GM23248 (cell line): ENCODE data around the gene TMEM61. TPM values are rescaled to one million over a fixed set of nuclear protein-coding genes. Genes with fewer than 3 reads are reported as not detected.

Experiments used
- DNase-seq: peaks from one replicate; pipeline ENCODE4 v3.0.0-alpha.2; 2015
- H2AFZ ChIP-seq: fragments of 200-600 bp; sonication (generic); 2 replicates; pipeline ENCODE4 v1.6.1; 2016; ENCODE audit warnings: antibody characterized with exemption
- H3F3A ChIP-seq: fragments of 200-600 bp; sonication (generic); 2 replicates; pipeline ENCODE4 v1.6.1; 2016; ENCODE audit warnings: mild to moderate bottlenecking, antibody characterized with exemption, mixed run types; ENCODE audit not compliant: insufficient read depth
- H3K27ac ChIP-seq: fragments of 200-600 bp; sonication (generic); 2 replicates; pipeline ENCODE4 v1.5.1; 2016; ENCODE audit warnings: mild to moderate bottlenecking
- H3K27me3 ChIP-seq: fragments of 200-600 bp; sonication (generic); replicated peaks from 2 replicates; pipeline ENCODE4 v1.6.1; 2016; ENCODE audit warnings: mild to moderate bottlenecking; ENCODE audit not compliant: insufficient read depth
- H3K36me3 ChIP-seq: fragments of 200-600 bp; sonication (generic); 2 replicates; pipeline ENCODE4 v1.6.1; 2016; ENCODE audit warnings: low read depth, mild to moderate bottlenecking
- H3K4me1 ChIP-seq: fragments of 200-600 bp; sonication (generic); 2 replicates; pipeline ENCODE4 v1.6.1; 2016; ENCODE audit warnings: mild to moderate bottlenecking; ENCODE audit not compliant: insufficient read depth
- H3K4me2 ChIP-seq: fragments of 200-600 bp; sonication (generic); one replicate; pipeline ENCODE4 v1.6.1; 2016; ENCODE audit warnings: mild to moderate bottlenecking; ENCODE audit not compliant: unreplicated experiment
- H3K4me3 ChIP-seq: fragments of 200-600 bp; sonication (generic); 2 replicates; pipeline ENCODE4 v1.5.1; 2016; ENCODE audit warnings: mild to moderate bottlenecking
- H3K79me2 ChIP-seq: fragments of 200-600 bp; sonication (generic); 2 replicates; pipeline ENCODE4 v1.6.1; 2016; ENCODE audit warnings: mild to moderate bottlenecking; ENCODE audit not compliant: insufficient read depth
- H3K9ac ChIP-seq: fragments of 200-600 bp; sonication (generic); 2 replicates; pipeline ENCODE4 v1.6.1; 2016; ENCODE audit warnings: mild to moderate bottlenecking
- H3K9me2 ChIP-seq: fragments of 200-600 bp; sonication (generic); 2 replicates; pipeline ENCODE4 v1.6.1; 2016; ENCODE audit warnings: mixed run types, mild to moderate bottlenecking, moderate library complexity; ENCODE audit not compliant: insufficient read depth
- H3K9me3 ChIP-seq: fragments of 200-600 bp; sonication (generic); one replicate; pipeline ENCODE4 v1.6.1; 2017; ENCODE audit warnings: low read depth
- H4K20me1 ChIP-seq: fragments of 200-600 bp; sonication (generic); 2 replicates; pipeline ENCODE4 v1.6.0; 2016; ENCODE audit not compliant: insufficient read depth
- EZH2 ChIP-seq: fragments of 200-600 bp; sonication (generic); IDR thresholded peaks from 2 replicates; pipeline ENCODE4 v1.6.1; 2018; ENCODE audit warnings: antibody characterized with exemption, mild to moderate bottlenecking; ENCODE audit not compliant: insufficient read depth, poor library complexity, severe bottlenecking
- EZH2phosphoT487 ChIP-seq: fragments of 200-600 bp; sonication (generic); IDR thresholded peaks from 2 replicates; pipeline ENCODE4 v1.6.1; 2018; ENCODE audit warnings: antibody characterized with exemption, moderate library complexity, mild to moderate bottlenecking, low read depth; ENCODE audit not compliant: insufficient read depth
- WGBS, 2 experiments: methylation state at CpG; one replicate each; pipeline ENCODE4 v1.1.6; 2015 to 2017; ENCODE audit warnings: low lambda C conversion rate in 2 of 2, low coverage in 1 of 2; ENCODE audit errors: missing lambda C conversion rate in 2 of 2; 5-methylcytosine and 5-hydroxymethylcytosine counted together
- in situ Hi-C: fragments of 300-500 bp; cut with MboI; formaldehyde crosslinking; loops from 2 replicates; pipeline ENCODE4 v1.15.0; 2020
- polyA plus RNA-seq: library from polyadenylated mRNA; unstranded; fragments of >200 nt; fragmentation: Nextera tagmentation; extraction: Ambion mirVana; gene quantifications from 2 replicates; pipeline ENCODE4 v1.2.1, GENCODE V29; 2016
- total RNA-seq: library from RNA; depleted of rRNA; stranded (reverse); fragments of >200 nt; shearing (Covaris generic); gene quantifications from 2 replicates; pipeline ENCODE4 v1.2.3, GENCODE V29; 2014

Gene TMEM61
- total and polyA plus RNA-seq, 2 experiments from 2014 or later, result not detected

DNA sequence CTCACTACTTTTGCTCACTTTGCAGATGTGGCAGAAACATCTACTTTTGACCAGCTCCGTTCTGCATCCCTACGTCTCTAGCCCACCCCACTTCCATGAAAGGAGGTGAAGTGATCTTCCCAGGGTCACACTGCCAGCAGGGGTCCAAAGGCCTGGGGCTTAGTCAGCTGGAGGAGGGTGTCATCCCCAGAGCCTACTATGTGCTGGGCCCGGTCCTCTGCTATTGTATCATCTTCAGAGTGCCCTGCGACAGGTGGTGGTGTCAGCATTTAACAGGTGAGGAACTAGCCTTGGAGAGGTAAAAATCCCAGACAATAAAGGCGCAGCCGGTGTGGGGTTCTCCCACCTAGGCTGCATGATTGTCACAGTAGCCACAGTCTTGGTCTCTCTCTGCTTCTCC, 12.7 kb downstream of the TMEM61 start:
- H3K27me3 ChIP-seq, result 0 out of 2 replicates have a peak, but pooled peaks cover 9% of the 10 kb centered on the region
- no peak overlapping the region for H3K27ac ChIP-seq
- no peaks in the 10 kb centered on the region for H3K9me2 ChIP-seq
- no peak overlapping the region for H3K4me2 ChIP-seq
- H2AFZ ChIP-seq, result no peak overlapping the region
- WGBS, 2 experiments, result 98 to 99% methylated on average over 4 to 6 of the region's 6 CpGs
- H3K4me1 ChIP-seq, result no peaks in the 10 kb centered on the region
- no peaks in the 10 kb centered on the region for H4K20me1 ChIP-seq
- no peaks in the 10 kb centered on the region for H3K79me2 ChIP-seq
- in situ Hi-C loops, result no loop called here
- no peak overlapping the region for H3K4me3 ChIP-seq
- TF ChIP-seq EZH2, result no peak
- TF ChIP-seq EZH2phosphoT487, result no peak
- no peak overlapping the region for H3K9ac ChIP-seq
- no peaks in the 10 kb centered on the region for H3K9me3 ChIP-seq
- DNase-seq, result no peak
- H3F3A ChIP-seq, result no peaks in the 10 kb centered on the region
- no peaks in the 10 kb centered on the region for H3K36me3 ChIP-seq

DNA sequence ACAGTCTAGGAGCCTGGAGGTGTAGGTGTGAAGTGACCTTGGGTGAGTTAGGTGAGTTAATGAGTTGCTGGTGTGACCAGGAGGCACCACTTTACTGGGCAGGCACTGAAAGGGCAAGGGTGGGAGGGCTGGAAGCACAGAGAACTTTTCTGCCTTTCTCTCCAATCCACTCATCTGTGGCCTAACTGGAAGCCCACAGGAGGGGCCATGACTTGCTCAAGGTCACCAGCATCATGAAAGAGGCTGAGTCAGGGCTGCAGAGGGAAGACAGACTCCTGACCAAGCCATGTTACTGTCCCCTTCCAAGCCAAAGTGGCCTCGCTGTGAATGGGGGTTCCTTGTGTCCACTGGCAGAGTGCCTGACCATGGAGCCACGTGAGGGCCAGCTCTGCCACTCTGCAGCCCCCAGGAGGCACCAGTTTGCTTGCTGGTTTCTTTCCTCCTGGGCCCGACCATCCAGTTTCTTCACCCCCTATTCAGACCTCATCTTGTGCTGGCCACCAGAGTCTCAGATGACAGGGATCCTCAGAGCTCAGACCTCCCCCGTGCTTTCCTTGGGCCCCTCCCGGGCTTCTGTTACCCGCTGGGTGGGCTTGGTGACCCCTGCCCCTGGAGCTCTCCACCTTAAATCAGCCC, 14.0 kb downstream of the TMEM61 start:
- H3K79me2 ChIP-seq, result no peaks in the 10 kb centered on the region
- H3K4me2 ChIP-seq, result no peak overlapping the region
- H4K20me1 ChIP-seq, result no peaks in the 10 kb centered on the region
- no peaks in the 10 kb centered on the region for H3K36me3 ChIP-seq
- no peak for DNase-seq
- H3K9ac ChIP-seq, result no peak overlapping the region
- H2AFZ ChIP-seq, result no peak overlapping the region
- WGBS, 2 experiments, result 64 to 70% methylated on average over 6 of the region's 6 CpGs
- 0 out of 2 replicates have a peak, but pooled peaks cover 9% of the 10 kb centered on the region for H3K27me3 ChIP-seq
- H3K27ac ChIP-seq, result no peak overlapping the region
- no peaks in the 10 kb centered on the region for H3K4me1 ChIP-seq
- H3K4me3 ChIP-seq, result no peak overlapping the region
- no peaks in the 10 kb centered on the region for H3K9me2 ChIP-seq
- in situ Hi-C loops, result no loop called here
- no peak for TF ChIP-seq EZH2
- TF ChIP-seq EZH2phosphoT487, result no peak
- no peaks in the 10 kb centered on the region for H3F3A ChIP-seq
- no peaks in the 10 kb centered on the region for H3K9me3 ChIP-seq

GRCh38 chr1:54995013-54995760, 14.8 kb downstream of the TMEM61 start:
- no peaks in the 10 kb centered on the region for H3K4me1 ChIP-seq
- H3K27me3 ChIP-seq, result peaks cover 9% of the 10 kb centered on the region; the same call in 1 of the 2 replicates
- H3K79me2 ChIP-seq, result no peaks in the 10 kb centered on the region
- no peaks in the 10 kb centered on the region for H3K9me2 ChIP-seq
- H4K20me1 ChIP-seq, result no peaks in the 10 kb centered on the region
- 74% methylated on average over 12 of the region's 12 CpGs for WGBS, 2 experiments
- H3K9ac ChIP-seq, result no peak overlapping the region
- TF ChIP-seq EZH2phosphoT487 (no peak), EZH2 (no peak)
- no peaks in the 10 kb centered on the region for H3F3A ChIP-seq
- H3K27ac ChIP-seq, result no peak overlapping the region
- H3K36me3 ChIP-seq, result no peaks in the 10 kb centered on the region
- DNase-seq, result no peak
- no peak overlapping the region for H3K4me2 ChIP-seq
- H3K4me3 ChIP-seq, result no peak overlapping the region
- in situ Hi-C loops, result no loop called here
- no peak overlapping the region for H2AFZ ChIP-seq
- H3K9me3 ChIP-seq, result no peaks in the 10 kb centered on the region

- Histone ChIP-seq H2AFZ (no peak overlapping the region), H4K20me1 (no peaks in the 10 kb centered on the region), H3K9ac (no peak overlapping the region), H3K4me2 (no peak overlapping the region), H3K36me3 (no peaks in the 10 kb centered on the region), H3K9me3 (no peaks in the 10 kb centered on the region), H3K9me2 (no peaks in the 10 kb centered on the region), H3K4me1 (no peaks in the 10 kb centered on the region), H3K27me3 (peaks cover 9% of the 10 kb centered on the region; the same call in 1 of the 2 replicates), H3F3A (no peaks in the 10 kb centered on the region), H3K27ac (no peak overlapping the region), H3K79me2 (no peaks in the 10 kb centered on the region), H3K4me3 (no peak overlapping the region)
- WGBS, 2 experiments, result 63 to 82% methylated on average over 7 to 9 of the region's 9 CpGs
- in situ Hi-C loops, result no loop called here
- no peak for DNase-seq
- no peak for TF ChIP-seq EZH2phosphoT487
- TF ChIP-seq EZH2, result no peak
Measured at GRCh38 chr1:54995835-54996234, 15.4 kb downstream of the TMEM61 start.
